Neuronal stem cell (in vitro differentiated cells): ENCODE data around the gene SCGB3A2.

Source experiments
- DNase-seq: peaks from one replicate; pipeline ENCODE4 v3.0.0-alpha.2; 2013; ENCODE audit warnings: low spot score
- H2AFZ ChIP-seq: one replicate; pipeline ENCODE4 v1.6.1; 2013; ENCODE audit warnings: mild to moderate bottlenecking, low read length, inconsistent platforms
- H2AK5ac ChIP-seq: 2 replicates; pipeline ENCODE4 v1.6.1; 2013; ENCODE audit warnings: low read depth, mild to moderate bottlenecking, inconsistent platforms, low read length, moderate library complexity, mixed read lengths
- H2BK120ac ChIP-seq: 2 replicates; pipeline ENCODE4 v1.6.1; 2013; ENCODE audit warnings: low read depth, mild to moderate bottlenecking, inconsistent platforms, low read length, moderate library complexity, mixed read lengths
- H2BK12ac ChIP-seq: one replicate; pipeline ENCODE4 v1.6.1; 2013; ENCODE audit warnings: low read length, inconsistent platforms
- H2BK15ac ChIP-seq: 2 replicates; pipeline ENCODE4 v1.6.1; 2013; ENCODE audit warnings: mild to moderate bottlenecking, low read length, inconsistent platforms, mixed read lengths
- H2BK5ac ChIP-seq: one replicate; pipeline ENCODE4 v1.6.1; 2013; ENCODE audit warnings: inconsistent platforms, mild to moderate bottlenecking, low read length, moderate library complexity
- H3K14ac ChIP-seq: one replicate; pipeline ENCODE4 v1.6.1; 2013; ENCODE audit warnings: low read length, inconsistent platforms
- H3K18ac ChIP-seq: 2 replicates; pipeline ENCODE4 v1.6.1; 2013; ENCODE audit warnings: low read length, inconsistent platforms
- H3K23ac ChIP-seq: 2 replicates; pipeline ENCODE4 v1.6.1; 2013; ENCODE audit warnings: low read depth, mild to moderate bottlenecking, mixed read lengths, low read length, inconsistent platforms; ENCODE audit not compliant: poor library complexity
- H3K27ac ChIP-seq: replicated peaks from 3 replicates; pipeline ENCODE4 v1.5.1; 2013; ENCODE audit warnings: low read length, inconsistent platforms
- H3K27me3 ChIP-seq, 3 experiments: 2 replicates each; pipeline ENCODE4 v1.6.1; 2013; ENCODE audit warnings: low read length in 3 of 3, mild to moderate bottlenecking in 2 of 3, inconsistent platforms in 1 of 3, low read depth in 1 of 3, mixed read lengths in 1 of 3, moderate library complexity in 1 of 3; ENCODE audit not compliant: control insufficient read depth in 3 of 3, insufficient read depth in 3 of 3
- H3K36me3 ChIP-seq, 2 donors: replicated peaks in 1 of 2; 2 replicates each; pipeline ENCODE4 v1.6.1; 2013; ENCODE audit warnings: low read length in 2 of 2; ENCODE audit not compliant: control insufficient read depth in 2 of 2, insufficient read depth in 2 of 2
- H3K4ac ChIP-seq: 2 replicates; pipeline ENCODE4 v1.6.1; 2013; ENCODE audit warnings: inconsistent platforms, mild to moderate bottlenecking, low read length, moderate library complexity
- H3K4me1 ChIP-seq, 2 donors: 1 replicate in 1 of 2; 2 replicates in 1 of 2; pipeline ENCODE4 v1.6.1; 2013; ENCODE audit warnings: low read length in 2 of 2, low read depth in 1 of 2; ENCODE audit not compliant: control insufficient read depth in 2 of 2, insufficient read depth in 1 of 2
- H3K4me2 ChIP-seq: one replicate; pipeline ENCODE4 v1.6.1; 2013; ENCODE audit warnings: mild to moderate bottlenecking, low read length, inconsistent platforms; ENCODE audit not compliant: insufficient read depth, poor library complexity, severe bottlenecking
- H3K4me3 ChIP-seq, 2 donors: 2 replicates each; pipeline ENCODE4 v1.5.1; 2013; ENCODE audit warnings: low read length in 2 of 2, mild to moderate bottlenecking in 2 of 2, inconsistent platforms in 1 of 2, moderate library complexity in 1 of 2
- H3K79me1 ChIP-seq: one replicate; pipeline ENCODE4 v1.6.1; 2013; ENCODE audit warnings: low read depth, mild to moderate bottlenecking, inconsistent platforms, low read length, moderate library complexity
- H3K9ac ChIP-seq: one replicate; pipeline ENCODE4 v1.6.1; 2013; ENCODE audit warnings: mild to moderate bottlenecking, low read depth, low read length, inconsistent platforms; ENCODE audit not compliant: poor library complexity
- H3K9me3 ChIP-seq, 2 donors: replicated peaks in 1 of 2; 2 replicates each; pipeline versions ENCODE3 to v1.6.1; 2013; ENCODE audit warnings: low read length in 2 of 2, mild to moderate bottlenecking in 2 of 2, inconsistent platforms in 1 of 2, low read depth in 1 of 2, mixed read lengths in 1 of 2, moderate library complexity in 1 of 2; ENCODE audit not compliant: control insufficient read depth in 2 of 2, insufficient read depth in 1 of 2
- H4K8ac ChIP-seq: one replicate; pipeline ENCODE4 v1.6.1; 2013; ENCODE audit warnings: low read depth, mild to moderate bottlenecking, inconsistent platforms, low read length, moderate library complexity
- H4K91ac ChIP-seq: one replicate; pipeline ENCODE4 v1.6.1; 2013; ENCODE audit warnings: low read length, low read depth, mild to moderate bottlenecking, inconsistent platforms; ENCODE audit not compliant: poor library complexity
- WGBS, 2 donors: extraction: QIAGEN DNeasy Blood & Tissue Kit; methylation state at CpG; one replicate each; pipeline ENCODE4 v1.1.7; 2013; ENCODE audit warnings: missing lambda C conversion rate in 2 of 2, mixed read lengths in 1 of 2; ENCODE audit not compliant: insufficient read length in 2 of 2, insufficient replicate concordance in 1 of 2; ENCODE audit errors: extremely low coverage in 2 of 2; 5-methylcytosine and 5-hydroxymethylcytosine counted together

The SCGB3A2 gene

DNA sequence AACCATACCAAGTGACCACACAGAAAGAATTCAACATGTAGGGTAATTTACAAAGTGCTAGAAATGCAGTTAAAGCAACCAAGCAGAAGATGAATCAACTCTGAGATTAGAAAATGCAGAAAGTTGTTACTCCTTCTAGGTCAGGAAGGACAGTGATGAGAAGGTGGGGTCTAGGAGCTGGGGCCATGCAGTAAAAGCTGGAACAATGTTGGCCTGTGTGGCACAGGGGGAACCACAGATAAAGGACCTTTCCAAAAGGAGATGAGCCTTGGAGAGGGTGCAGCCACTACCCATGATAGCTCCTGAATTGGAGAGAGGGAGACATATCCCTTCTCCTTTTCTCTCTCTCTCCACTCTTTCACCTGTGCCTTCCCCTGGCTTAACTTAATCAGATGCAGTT is 2.4 kb upstream of the SCGB3A2 start:
- Histone ChIP-seq H3K14ac (no peak overlapping the region), H4K8ac (no peak overlapping the region), H3K18ac (no peak overlapping the region), H2AFZ (no peak overlapping the region), H2BK15ac (no peak overlapping the region), H3K4me1 (peaks cover 6 to 9% of the 10 kb centered on the region in 2 donors), H2BK5ac (no peak overlapping the region), H3K27me3 (peaks cover 0 to 12% (median 10%) of the 10 kb centered on the region in 3 experiments), H3K4me2 (no peak overlapping the region), H3K9me3 (peaks cover 0 to 2% of the 10 kb centered on the region in 2 donors), H2BK120ac (no peak overlapping the region), H3K4ac (no peak overlapping the region), H3K36me3 (no peaks in the 10 kb centered on the region), H2AK5ac (no peak overlapping the region), H2BK12ac (no peak overlapping the region), H3K27ac (no peak overlapping the region), H3K9ac (no peak overlapping the region), H3K23ac (no peak overlapping the region), H3K4me3 (no peak overlapping the region), H3K79me1 (no peaks in the 10 kb centered on the region), H4K91ac (no peak overlapping the region)
- DNase-seq = no peak

- no peak overlapping the region for H2AK5ac ChIP-seq
- H3K4me3 ChIP-seq = no peak overlapping the region
- H3K14ac ChIP-seq = no peak overlapping the region
- peaks cover 0 to 12% (median 10%) of the 10 kb centered on the region in 3 experiments for H3K27me3 ChIP-seq
- H3K4me1 ChIP-seq = peaks cover 6 to 9% of the 10 kb centered on the region in 2 donors
- no peak overlapping the region for H3K27ac ChIP-seq
- H3K9me3 ChIP-seq = peaks cover 0 to 2% of the 10 kb centered on the region in 2 donors
- DNase-seq = no peak
- H2AFZ ChIP-seq = no peak overlapping the region
- no peak overlapping the region for H2BK5ac ChIP-seq
- no peak overlapping the region for H3K9ac ChIP-seq
- no peak overlapping the region for H3K4ac ChIP-seq
- no peak overlapping the region for H2BK12ac ChIP-seq
- H3K79me1 ChIP-seq = no peaks in the 10 kb centered on the region
- no peak overlapping the region for H4K91ac ChIP-seq
- H3K18ac ChIP-seq = no peak overlapping the region
- H2BK120ac ChIP-seq = no peak overlapping the region
- H4K8ac ChIP-seq = no peak overlapping the region
- no peak overlapping the region for H3K23ac ChIP-seq
- no CpG with 5 or more reads among the region's 2 CpGs for WGBS, 2 donors
- H3K36me3 ChIP-seq = no peaks in the 10 kb centered on the region
- H3K4me2 ChIP-seq = no peak overlapping the region
- H2BK15ac ChIP-seq = no peak overlapping the region
These were observed 1.9 kb upstream of the SCGB3A2 start for GRCh38 chr5:147876626-147877025.

DNA sequence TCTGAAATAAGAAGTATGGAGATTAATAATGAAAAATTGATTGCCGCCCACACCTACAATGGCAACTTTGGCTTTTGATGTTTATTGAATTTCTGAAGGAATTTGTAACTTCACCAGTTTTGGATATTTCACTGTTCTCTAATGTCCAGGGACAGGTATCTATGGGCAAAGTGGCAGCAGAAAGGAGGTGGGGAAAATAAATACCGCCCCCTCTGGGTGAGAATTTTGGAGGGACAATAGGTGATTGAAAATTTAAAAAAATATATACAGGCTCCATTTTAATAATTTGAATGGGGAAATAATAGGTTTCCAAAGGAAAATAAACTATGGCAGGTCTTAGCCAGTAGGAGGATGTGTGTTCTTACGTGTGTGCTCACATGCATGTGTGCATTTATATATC is 1.3 kb downstream of the SCGB3A2 start:
- Histone ChIP-seq H3K4ac (no peak overlapping the region), H2BK15ac (no peak overlapping the region), H2BK120ac (no peak overlapping the region), H2BK5ac (no peak overlapping the region), H3K36me3 (no peaks in the 10 kb centered on the region), H3K27ac (no peak overlapping the region), H2AK5ac (no peak overlapping the region), H3K4me3 (no peak overlapping the region), H3K27me3 (peaks cover 0 to 12% (median 0%) of the 10 kb centered on the region in 3 experiments), H3K4me1 (peaks cover 3 to 5% of the 10 kb centered on the region in 2 donors), H3K4me2 (no peak overlapping the region), H3K14ac (no peak overlapping the region), H4K8ac (no peak overlapping the region), H4K91ac (no peak overlapping the region), H3K18ac (no peak overlapping the region), H3K9me3 (no peaks in the 10 kb centered on the region), H3K79me1 (no peaks in the 10 kb centered on the region), H3K23ac (no peak overlapping the region), H2BK12ac (no peak overlapping the region), H2AFZ (no peak overlapping the region), H3K9ac (no peak overlapping the region)
- WGBS, 2 donors = no CpG with 5 or more reads among the region's 3 CpGs
- DNase-seq = no peak

GRCh38 chr5:147880487-147880886 is 2.0 kb downstream of the SCGB3A2 start:
- Histone ChIP-seq H2AK5ac (no peak overlapping the region), H2BK5ac (no peak overlapping the region), H2BK12ac (no peak overlapping the region)

More at GRCh38 chr5:147880487-147880886, 2.0 kb downstream of the SCGB3A2 start:
- H3K9ac ChIP-seq = no peak overlapping the region
- H3K79me1 ChIP-seq = no peaks in the 10 kb centered on the region
- H3K4me1 ChIP-seq = no peaks in the 10 kb centered on the region
- H4K91ac ChIP-seq = no peak overlapping the region
- H3K36me3 ChIP-seq = no peaks in the 10 kb centered on the region
- no peak overlapping the region for H4K8ac ChIP-seq
- no peak overlapping the region for H3K4ac ChIP-seq
- H2BK120ac ChIP-seq = no peak overlapping the region
- no CpG with 5 or more reads among the region's 2 CpGs for WGBS, 2 donors
- no peak overlapping the region for H3K23ac ChIP-seq
- no peak overlapping the region for H3K14ac ChIP-seq
- H3K9me3 ChIP-seq = no peaks in the 10 kb centered on the region
- H2AFZ ChIP-seq = no peak overlapping the region
- H3K4me2 ChIP-seq = no peak overlapping the region
- peaks cover 0 to 12% (median 0%) of the 10 kb centered on the region in 3 experiments for H3K27me3 ChIP-seq
- H3K27ac ChIP-seq = no peak overlapping the region
- H3K18ac ChIP-seq = no peak overlapping the region
- H2BK15ac ChIP-seq = no peak overlapping the region
- DNase-seq = no peak
- H3K4me3 ChIP-seq = no peak overlapping the region
